AG09319 (cell line): ENCODE results near the gene HDAC4.

Experiments used
- DNase-seq: peaks from one replicate; pipeline ENCODE4 v3.0.0-alpha.2; 2010; ENCODE audit warnings: low read depth; ENCODE audit errors: extremely low read depth
- TF ChIP-seq, protein P1 (sequence below): IDR thresholded peaks from 2 replicates; pipeline ENCODE4 v1.5.1; 2011; ENCODE audit warnings: low read depth, mild to moderate bottlenecking, inconsistent platforms, low read length, moderate library complexity

HDAC4 gene

DNA sequence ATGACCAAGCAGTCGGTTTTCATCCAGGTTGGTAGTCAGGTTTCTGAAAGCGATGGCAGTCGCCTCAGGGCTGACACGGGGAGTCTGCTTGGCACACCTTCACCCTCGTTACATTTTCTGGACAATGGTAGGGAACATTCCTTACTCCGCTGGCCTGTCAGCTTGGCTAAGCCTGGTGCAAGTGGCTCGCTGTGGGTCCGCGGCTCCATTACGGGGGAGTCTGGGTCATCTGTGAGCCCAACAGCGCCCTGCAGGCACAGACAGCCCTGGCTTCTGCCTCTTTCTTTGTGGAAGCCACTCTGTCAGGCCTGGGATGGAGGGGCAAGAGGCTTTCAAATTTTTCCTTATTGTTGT lies 95.6 kb downstream of the HDAC4 start:
- no peak for DNase-seq
- TF ChIP-seq, protein P1, sequence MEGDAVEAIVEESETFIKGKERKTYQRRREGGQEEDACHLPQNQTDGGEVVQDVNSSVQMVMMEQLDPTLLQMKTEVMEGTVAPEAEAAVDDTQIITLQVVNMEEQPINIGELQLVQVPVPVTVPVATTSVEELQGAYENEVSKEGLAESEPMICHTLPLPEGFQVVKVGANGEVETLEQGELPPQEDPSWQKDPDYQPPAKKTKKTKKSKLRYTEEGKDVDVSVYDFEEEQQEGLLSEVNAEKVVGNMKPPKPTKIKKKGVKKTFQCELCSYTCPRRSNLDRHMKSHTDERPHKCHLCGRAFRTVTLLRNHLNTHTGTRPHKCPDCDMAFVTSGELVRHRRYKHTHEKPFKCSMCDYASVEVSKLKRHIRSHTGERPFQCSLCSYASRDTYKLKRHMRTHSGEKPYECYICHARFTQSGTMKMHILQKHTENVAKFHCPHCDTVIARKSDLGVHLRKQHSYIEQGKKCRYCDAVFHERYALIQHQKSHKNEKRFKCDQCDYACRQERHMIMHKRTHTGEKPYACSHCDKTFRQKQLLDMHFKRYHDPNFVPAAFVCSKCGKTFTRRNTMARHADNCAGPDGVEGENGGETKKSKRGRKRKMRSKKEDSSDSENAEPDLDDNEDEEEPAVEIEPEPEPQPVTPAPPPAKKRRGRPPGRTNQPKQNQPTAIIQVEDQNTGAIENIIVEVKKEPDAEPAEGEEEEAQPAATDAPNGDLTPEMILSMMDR, result no peak

DNA sequence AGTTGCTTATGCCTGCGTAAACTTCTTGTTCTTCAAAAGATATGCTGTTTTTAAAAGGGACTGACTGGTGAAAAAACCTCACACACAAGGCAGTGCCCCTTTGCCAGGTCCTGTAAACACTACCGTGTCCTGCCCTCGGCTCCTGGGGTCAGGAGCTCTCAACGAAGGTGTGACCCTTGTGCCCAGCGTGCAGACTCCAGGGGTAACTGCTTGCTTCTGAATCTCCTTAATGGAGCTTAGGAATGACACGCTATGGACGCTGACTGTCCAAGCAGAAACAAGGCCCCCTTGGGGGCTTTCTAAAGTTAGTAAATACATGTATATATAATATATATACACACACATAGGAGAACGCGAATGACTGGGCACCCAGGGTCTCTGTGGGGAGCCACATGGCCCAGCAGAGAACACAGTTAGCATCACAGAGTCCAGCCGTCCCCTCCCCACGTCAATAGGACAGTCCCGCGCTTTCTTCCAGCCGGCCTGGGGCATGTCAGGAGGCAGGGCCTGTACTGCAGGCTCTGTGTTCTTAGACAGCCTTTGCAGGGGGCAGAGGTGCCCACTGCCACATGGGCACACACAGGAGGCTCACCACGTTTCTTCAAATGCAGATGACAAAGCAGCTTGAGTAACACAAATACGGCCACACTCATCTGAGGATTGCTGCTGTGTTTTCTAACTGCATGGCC lies 96.1 kb downstream of the HDAC4 start:
- no peak for DNase-seq
- TF ChIP-seq, protein P1, result no peak

DNA sequence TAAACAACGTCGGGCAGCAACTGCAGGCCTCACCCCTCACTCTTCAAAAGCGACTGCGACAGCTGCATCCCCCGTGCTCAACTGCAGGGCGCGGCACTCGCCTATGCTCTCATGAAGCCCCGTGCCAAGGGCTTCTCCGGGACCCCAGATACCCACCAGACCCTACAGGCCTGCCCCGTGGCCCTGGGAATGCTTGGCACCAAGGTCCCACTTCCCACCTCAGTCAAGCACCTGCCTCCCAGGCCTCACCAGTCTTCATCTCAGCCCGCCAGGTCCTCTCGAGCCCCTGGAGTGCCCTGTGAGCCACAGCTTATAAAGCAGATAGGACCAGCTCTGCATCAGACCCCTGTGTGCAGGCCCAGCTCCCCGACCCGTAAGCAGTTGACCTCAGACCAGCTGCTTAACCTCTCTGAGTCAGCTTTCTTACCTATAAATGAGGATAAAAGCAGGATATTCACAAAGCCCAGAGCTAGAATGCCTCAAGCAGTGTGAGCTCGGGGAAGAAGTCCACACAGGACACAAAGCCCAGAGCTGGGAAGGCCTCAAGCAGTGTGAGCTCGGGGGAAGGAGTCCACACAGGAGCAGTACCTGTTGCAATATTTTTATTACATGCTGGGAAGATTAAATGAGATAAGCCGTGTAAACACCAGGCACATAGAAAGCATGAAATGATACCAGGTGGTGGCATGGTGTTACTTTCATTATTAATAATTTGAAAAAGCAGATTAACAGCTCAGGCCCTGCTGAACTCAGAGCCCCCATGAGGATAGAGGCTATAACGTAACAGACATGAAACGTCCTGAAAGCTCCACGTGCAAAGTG lies 96.9 kb downstream of the HDAC4 start:
- no peak for DNase-seq
- TF ChIP-seq, protein P1, result no peak

DNA sequence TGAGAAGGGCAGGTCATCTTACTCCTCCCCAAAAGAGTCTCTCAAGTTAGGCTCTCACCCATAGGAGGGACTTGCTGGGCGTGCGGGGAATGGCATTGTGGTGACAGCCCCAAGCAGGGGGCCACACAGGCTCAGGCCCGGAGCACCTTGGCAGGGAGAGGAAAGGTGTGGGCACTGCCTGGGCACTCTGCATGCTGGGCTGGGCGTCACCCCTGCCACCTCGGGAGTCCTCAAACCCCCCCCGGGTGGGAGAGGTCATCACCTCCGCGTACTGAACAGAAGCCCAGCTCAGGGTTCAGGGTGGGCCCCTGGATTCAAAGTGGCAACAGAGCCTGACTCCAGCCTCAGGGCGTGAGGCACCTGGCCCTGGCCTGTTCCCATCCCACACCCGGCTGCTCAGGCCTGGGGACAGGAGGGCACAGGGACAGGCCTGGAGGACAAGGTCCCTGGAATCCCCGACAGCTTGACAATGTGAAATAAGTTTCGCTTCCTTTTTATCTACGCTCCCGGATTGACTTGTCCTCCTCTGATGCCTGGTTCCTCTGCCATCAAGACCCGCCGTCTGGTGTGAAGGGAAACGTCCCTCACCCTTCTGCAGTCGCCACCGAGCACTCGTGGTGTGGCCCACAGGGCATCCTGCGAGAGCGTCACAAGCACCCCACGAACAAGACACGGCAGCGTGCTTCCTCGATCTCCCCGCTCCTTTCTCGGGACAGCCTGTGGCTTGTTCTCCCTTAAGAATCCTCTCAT lies 97.8 kb downstream of the HDAC4 start:
- TF ChIP-seq, protein P1, result no peak
- DNase-seq, result no peak

DNA sequence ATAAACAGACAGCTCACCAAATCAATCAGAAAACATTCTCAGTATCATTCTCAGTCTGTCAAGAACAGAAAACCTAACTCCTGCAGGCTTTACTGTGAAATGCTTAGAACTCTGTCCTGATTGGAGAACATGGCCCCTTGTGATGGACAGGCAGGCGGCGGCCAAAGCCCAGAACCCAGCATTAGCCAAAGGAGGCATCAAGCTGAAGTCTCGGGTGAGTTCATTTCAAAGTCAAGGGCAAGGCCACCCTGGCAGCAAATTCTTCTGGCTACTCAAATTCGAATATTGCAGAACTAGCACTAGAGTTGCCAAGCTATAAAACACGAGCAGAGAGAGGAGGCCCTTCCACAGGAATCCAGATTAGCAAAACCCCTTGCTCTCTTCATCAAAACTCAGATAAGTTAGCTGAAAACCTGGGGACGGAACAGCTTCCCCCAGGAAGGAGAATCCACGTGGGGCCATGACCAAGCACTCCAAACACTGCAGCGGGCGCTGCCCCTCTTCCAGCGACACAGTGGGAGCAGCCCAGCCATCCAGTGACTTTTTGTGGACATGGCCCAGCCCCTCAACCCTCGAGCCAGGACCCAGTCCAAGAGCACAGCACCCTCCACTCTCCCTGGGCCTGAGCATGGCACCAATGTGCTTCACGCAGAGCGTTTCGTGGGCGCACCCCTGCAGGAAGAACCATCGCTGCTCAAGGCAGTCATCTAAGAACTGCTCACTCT lies 98.6 kb downstream of the HDAC4 start:
- no peak for DNase-seq
- TF ChIP-seq, protein P1, result no peak

DNA sequence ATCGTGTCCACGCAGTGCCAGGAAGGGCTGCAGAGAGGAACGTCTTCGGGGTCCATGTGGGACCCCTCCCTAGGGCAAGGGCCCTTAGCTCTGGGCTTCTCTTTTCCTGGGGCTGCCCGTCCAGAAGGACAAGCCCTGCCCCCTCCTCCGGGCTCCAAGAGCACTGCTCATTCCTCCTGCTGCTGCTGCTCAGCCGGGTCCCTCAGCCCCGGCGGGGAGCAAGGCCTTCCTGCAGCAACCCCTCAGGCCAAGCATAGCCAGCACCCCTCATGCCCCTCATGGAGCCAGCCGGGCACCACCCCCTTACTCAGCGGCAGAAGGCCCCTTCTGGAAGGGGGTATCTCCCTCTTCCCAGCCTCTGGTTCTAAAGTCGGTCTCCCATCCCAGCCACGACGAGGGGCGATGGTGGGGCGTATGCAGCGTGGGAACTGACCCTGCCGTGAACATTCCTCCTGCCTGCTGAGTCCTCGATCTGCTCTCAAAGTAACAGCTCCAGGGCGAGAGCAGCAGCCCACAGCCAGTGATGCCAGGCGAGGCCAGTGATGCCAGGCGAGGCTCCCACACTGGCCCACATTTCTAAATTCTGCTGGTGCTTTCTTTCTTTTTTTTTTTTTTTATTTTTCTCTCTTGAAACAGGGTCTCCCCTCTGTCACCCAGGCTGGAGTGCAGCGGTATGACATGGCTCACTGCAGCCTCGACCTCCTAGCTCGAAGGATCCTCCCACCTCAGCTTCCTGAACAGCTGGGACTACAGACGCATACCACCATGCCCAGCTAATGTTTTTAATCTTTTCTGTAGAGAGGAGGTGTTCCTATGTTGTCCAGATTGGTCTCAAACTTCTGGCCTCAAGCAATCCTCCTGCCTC lies 99.7 kb downstream of the HDAC4 start:
- TF ChIP-seq, protein P1, result no peak
- no peak for DNase-seq
